ENCODE results near the gene LITAF. TPM values are rescaled to one million over a fixed set of nuclear protein-coding genes. Genes with fewer than 3 reads are reported as not detected.
"Not testable (repeated sequence)": the region's sequence is repeated elsewhere in the genome, so short reads cannot be mapped to it uniquely, and the experiment has no call there.

Gene LITAF
- total RNA-seq, 1 donor from 2014 or later: 47.6 TPM

DNA sequence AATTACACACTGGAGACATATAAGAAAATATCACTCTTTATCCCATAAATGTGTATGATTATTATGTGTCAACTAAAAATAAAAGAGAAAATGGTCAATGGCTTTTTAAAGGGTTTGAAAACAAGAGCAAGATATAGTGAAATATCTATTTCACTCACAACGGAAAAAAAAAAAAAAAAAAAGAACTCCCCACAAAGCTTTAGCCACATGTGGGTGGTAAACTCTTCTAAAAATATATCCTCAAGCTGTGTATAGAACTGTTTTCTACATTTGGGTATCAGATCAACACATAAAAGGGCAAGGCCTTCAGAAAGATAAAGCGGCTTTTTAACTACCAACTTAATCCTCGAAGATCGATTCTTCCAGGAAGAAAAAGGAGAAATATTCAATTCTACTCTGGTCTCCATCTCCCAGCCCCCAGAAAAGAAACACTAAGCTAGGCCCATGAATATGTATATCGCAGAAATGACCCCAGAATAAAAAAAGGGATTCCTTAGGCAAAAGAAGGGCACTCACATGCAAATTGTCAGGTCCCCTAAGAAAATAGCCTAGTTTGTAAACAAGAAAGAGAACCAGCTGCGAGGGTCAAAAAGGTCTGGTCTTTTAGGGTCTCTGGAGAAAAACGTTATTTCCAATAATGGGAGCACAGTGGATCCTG, 4.4 kb downstream of the LITAF start:
- Mint-ChIP-seq H3K4me1 (ENCODE audit: low read depth) (peaks cover 33% of the 10 kb centered on the region), H3K4me3 (ENCODE audit: low read depth) (no peak overlapping the region), H3K9me3 (ENCODE audit: low read depth) (no peaks in the 10 kb centered on the region), H3K27ac (no peak overlapping the region), H3K27me3 (no peaks in the 10 kb centered on the region), H3K36me3 (ENCODE audit: insufficient read depth) (no peaks in the 10 kb centered on the region)
- TF ChIP-seq CTCF (IDR thresholded peaks at IDR 0.05; ENCODE audit: unreplicated experiment): no peak
- DNase-seq (ENCODE audit: low spot score, unreplicated experiment): no peak

DNA sequence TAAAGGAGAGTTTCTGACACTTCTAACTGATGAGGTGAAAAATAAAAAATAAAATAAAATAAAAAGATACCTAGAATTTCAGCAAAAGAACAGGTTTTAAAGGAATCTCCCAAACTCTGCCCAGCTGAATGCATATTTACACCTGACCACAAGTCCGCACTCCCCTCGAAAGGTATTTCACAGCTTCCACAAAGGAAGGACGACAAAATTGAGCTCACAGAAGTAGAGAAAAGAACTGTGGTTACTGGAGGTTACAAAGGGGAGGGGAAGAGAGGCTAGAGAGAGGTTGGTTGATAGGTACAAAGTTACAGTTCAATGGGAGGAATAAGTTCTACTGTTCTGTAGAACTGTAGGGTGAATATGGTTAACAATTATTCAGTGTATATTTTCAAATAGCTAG, 5.0 kb downstream of the LITAF start:
- Mint-ChIP-seq H3K4me1 (ENCODE audit: low read depth) (peaks cover 33% of the 10 kb centered on the region), H3K27me3 (no peaks in the 10 kb centered on the region)

GRCh38 chr16:11580451-11581086, 6.2 kb downstream of the LITAF start:
- Mint-ChIP-seq H3K9me3 (ENCODE audit: low read depth) (no peaks in the 10 kb centered on the region), H3K36me3 (ENCODE audit: insufficient read depth) (no peaks in the 10 kb centered on the region), H3K4me1 (ENCODE audit: low read depth) (peaks cover 30% of the 10 kb centered on the region), H3K4me3 (ENCODE audit: low read depth) (no peak overlapping the region), H3K27ac (no peak overlapping the region), H3K27me3 (no peaks in the 10 kb centered on the region)
- no peak for TF ChIP-seq CTCF (IDR thresholded peaks at IDR 0.05; ENCODE audit: unreplicated experiment)
- no peak for DNase-seq (ENCODE audit: low spot score, unreplicated experiment)

More for the DNA sequence above, 5.0 kb downstream of the LITAF start:
- DNase-seq (ENCODE audit: low spot score, unreplicated experiment): no peak
- Mint-ChIP-seq H3K4me3 (ENCODE audit: low read depth) (no peak overlapping the region), H3K9me3 (ENCODE audit: low read depth) (no peaks in the 10 kb centered on the region), H3K36me3 (ENCODE audit: insufficient read depth) (no peaks in the 10 kb centered on the region), H3K27ac (no peak overlapping the region)
- no peak for TF ChIP-seq CTCF (IDR thresholded peaks at IDR 0.05; ENCODE audit: unreplicated experiment)

GRCh38 chr16:11577290-11577660, 9.4 kb downstream of the LITAF start:
- H3K4me1 Mint-ChIP-seq (ENCODE audit: low read depth); H3K36me3 Mint-ChIP-seq (ENCODE audit: insufficient read depth); DNase-seq (ENCODE audit: low spot score, unreplicated experiment); H3K4me3 Mint-ChIP-seq (ENCODE audit: low read depth); H3K27me3 Mint-ChIP-seq; H3K9me3 Mint-ChIP-seq (ENCODE audit: low read depth); H3K27ac Mint-ChIP-seq: not testable (repeated sequence)

- H3K4me3 Mint-ChIP-seq (ENCODE audit: low read depth): no peak overlapping the region
- no peaks in the 10 kb centered on the region for H3K27me3 Mint-ChIP-seq
- peaks cover under 1% of the 10 kb centered on the region for H3K4me1 Mint-ChIP-seq (ENCODE audit: low read depth)
- no peak overlapping the region for H3K27ac Mint-ChIP-seq
- TF ChIP-seq CTCF (IDR thresholded peaks at IDR 0.05; ENCODE audit: unreplicated experiment): no peak
- no peak for DNase-seq (ENCODE audit: low spot score, unreplicated experiment)
- peaks cover 3% of the 10 kb centered on the region for H3K36me3 Mint-ChIP-seq (ENCODE audit: insufficient read depth)
- H3K9me3 Mint-ChIP-seq (ENCODE audit: low read depth): peaks cover 3% of the 10 kb centered on the region
These were observed 10.1 kb downstream of the LITAF start for GRCh38 chr16:11576427-11577289.

Data from progenitor cell of endocrine pancreas (in vitro differentiated cells).